Endothelial cell of umbilical vein (primary cell): ENCODE data around the gene PLAAT1. TPM values are rescaled to one million over a fixed set of nuclear protein-coding genes. Genes with fewer than 3 reads are reported as not detected.

ENCODE experiments used
- BruUV-seq: library from RNA; stranded (reverse); fragments of 400-500 nt; replicated peaks from 2 replicates; lab custom pipeline; 2021; lab: Mats Ljungman, UMichigan
- CTCF ChIA-PET: fragments of 300-600, 350-600 bp; sonication (Branson Sonifier 250); formaldehyde crosslinking; loops from one replicate; lab custom pipeline; 2021; ENCODE audit warnings: antibody characterized with exemption, inconsistent platforms; lab: Charles Lee
- POLR2A ChIA-PET: fragments of 300-600, 350-600 bp; sonication (Branson Sonifier 250); formaldehyde crosslinking; loops from one replicate; lab custom pipeline; 2021; ENCODE audit warnings: antibody characterized with exemption, inconsistent platforms; lab: Charles Lee
- DNase-seq: peaks from one replicate; pipeline ENCODE4 v3.0.0-alpha.2; 2011; ENCODE audit warnings: low read depth, low spot score
- FAIRE-seq: peaks from 2 replicates; lab custom pipeline; 2011; peaks lifted over from hg19 to GRCh38; lab: Jason Lieb, UNC
- H2AFZ ChIP-seq: 2 replicates; pipeline ENCODE4 v1.6.0; 2012; ENCODE audit warnings: low read depth, low read length, control low read depth, inconsistent platforms
- H3K27ac ChIP-seq: 2 replicates; pipeline ENCODE4 v1.5.1; 2011; ENCODE audit warnings: low read depth, mild to moderate bottlenecking, control low read depth, low read length, moderate library complexity; ENCODE audit not compliant: insufficient read depth
- H3K27me3 ChIP-seq, 2 experiments: 2 replicates each; pipeline versions ENCODE4 v1.6.0 to v1.6.1; 2011; ENCODE audit warnings: low read length in 2 of 2, mixed read lengths in 1 of 2; ENCODE audit not compliant: control insufficient read depth in 2 of 2, insufficient read depth in 2 of 2
- H3K36me3 ChIP-seq, 2 experiments: 2 replicates in 1 of 2; 3 replicates in 1 of 2; pipeline ENCODE4 v1.5.1; 2011; ENCODE audit warnings: low read length in 2 of 2, mild to moderate bottlenecking in 1 of 2, moderate library complexity in 1 of 2; ENCODE audit not compliant: control insufficient read depth in 2 of 2, insufficient read depth in 2 of 2; ENCODE audit errors: extremely low read depth in 1 of 2
- H3K4me1 ChIP-seq: 3 replicates; pipeline ENCODE4 v1.5.1; 2011; ENCODE audit warnings: mild to moderate bottlenecking, low read length; ENCODE audit not compliant: control insufficient read depth, insufficient read depth; ENCODE audit errors: extremely low read depth
- H3K4me2 ChIP-seq: 2 replicates; pipeline ENCODE4 v1.6.1; 2011; ENCODE audit warnings: low read length, control low read depth, mixed read lengths; ENCODE audit not compliant: insufficient read depth
- H3K4me3 ChIP-seq, 3 experiments: fragments of 200-600 bp in 1 of 3; sonication (generic), shearing (Covaris generic) in 1 of 3; replicated peaks in 1 of 3; 2 replicates each; pipeline ENCODE4 v1.5.1; 2011 to 2016; ENCODE audit warnings: control low read depth in 3 of 3, low read length in 3 of 3, mild to moderate bottlenecking in 2 of 3, inconsistent platforms in 1 of 3, low read depth in 1 of 3, moderate library complexity in 1 of 3; ENCODE audit not compliant: insufficient read depth in 1 of 3
- H3K79me2 ChIP-seq: 2 replicates; pipeline ENCODE4 v1.6.0; 2012; ENCODE audit warnings: low read length, inconsistent platforms; ENCODE audit not compliant: control insufficient read depth, insufficient read depth
- H3K9ac ChIP-seq: replicated peaks from 2 replicates; pipeline ENCODE3; 2011; ENCODE audit warnings: low read length, control low read depth; ENCODE audit not compliant: insufficient read depth; ENCODE audit errors: extremely low read depth
- H3K9me1 ChIP-seq: replicated peaks from 3 replicates; pipeline ENCODE4 v1.6.0; 2011; ENCODE audit warnings: mild to moderate bottlenecking, low read length; ENCODE audit not compliant: control insufficient read depth, insufficient read depth; ENCODE audit errors: extremely low read depth
- H3K9me3 ChIP-seq: replicated peaks from 2 replicates; pipeline ENCODE4 v1.5.1; 2012; ENCODE audit warnings: low read length, inconsistent platforms; ENCODE audit not compliant: control insufficient read depth, insufficient read depth
- H4K20me1 ChIP-seq: replicated peaks from 2 replicates; pipeline ENCODE3; 2011; ENCODE audit warnings: mild to moderate bottlenecking, low read length; ENCODE audit not compliant: control insufficient read depth, insufficient read depth; ENCODE audit errors: extremely low read depth
- CTCF ChIP-seq, 2 donors: IDR thresholded peaks; 1 replicate in 1 of 2; 2 replicates in 1 of 2; pipeline ENCODE4 v1.5.1; 2011; ENCODE audit warnings: low read length in 2 of 2, mild to moderate bottlenecking in 2 of 2, moderate library complexity in 2 of 2, control low read depth in 1 of 2, inconsistent platforms in 1 of 2, low read depth in 1 of 2; ENCODE audit not compliant: insufficient read depth in 1 of 2; ENCODE audit errors: extremely low read depth in 1 of 2
- EZH2 ChIP-seq: IDR thresholded peaks from 2 replicates; pipeline ENCODE4 v1.6.1; 2012; ENCODE audit warnings: borderline replicate concordance, low read depth, mild to moderate bottlenecking, moderate library complexity, low read length, inconsistent platforms; ENCODE audit not compliant: severe bottlenecking
- FOS ChIP-seq: IDR thresholded peaks from 2 replicates; pipeline ENCODE4 v1.6.1; 2011; ENCODE audit warnings: mild to moderate bottlenecking, low read length, moderate library complexity, borderline replicate concordance; ENCODE audit not compliant: insufficient read depth
- GATA2 ChIP-seq: IDR thresholded peaks from 2 replicates; pipeline ENCODE4 v1.7.0; 2011; ENCODE audit warnings: low read depth, mild to moderate bottlenecking, moderate library complexity, mixed read lengths, low read length; ENCODE audit not compliant: insufficient read length, insufficient read depth
- JUN ChIP-seq: IDR thresholded peaks from 2 replicates; pipeline ENCODE4 v1.6.1; 2011; ENCODE audit warnings: borderline replicate concordance, low read depth; ENCODE audit not compliant: insufficient read length, insufficient read depth
- MAX ChIP-seq: IDR thresholded peaks from 2 replicates; pipeline ENCODE4 v1.6.1; 2011; ENCODE audit not compliant: insufficient read depth, insufficient read length
- MYC ChIP-seq: IDR thresholded peaks from one replicate; pipeline ENCODE4 v1.6.1; 2011; ENCODE audit warnings: mild to moderate bottlenecking, low read depth, low read length
- POLR2A ChIP-seq: IDR thresholded peaks from 2 replicates; pipeline ENCODE4 v1.6.1; 2012; ENCODE audit warnings: low read depth, mild to moderate bottlenecking, control low read depth, low read length
- POLR2AphosphoS5 ChIP-seq: IDR thresholded peaks from 2 replicates; pipeline ENCODE4 v1.6.1; 2012; ENCODE audit warnings: low read depth, mild to moderate bottlenecking, control low read depth, low read length, moderate library complexity; ENCODE audit not compliant: insufficient read depth
- dilution Hi-C: fragments of 300-500 bp; cut with MboI; formaldehyde crosslinking; loops from one replicate; pipeline ENCODE4 v1.15.0; 2019; ENCODE audit warnings: low sequenced_read_pairs; ENCODE audit not compliant: extremely low pct_ligation_motif_present
- intact Hi-C: fragments of 100-400 bp; cut with micrococcal nuclease; formaldehyde crosslinking; loops from one replicate; pipeline ENCODE4 v1.10.0; 2022
- polyA plus RNA-seq, 4 experiments: library from polyadenylated mRNA; depleted of rRNA in 3 of 4; stranded (reverse) in 3 of 4; unstranded in 1 of 4; fragments of >200 nt; gene quantifications; 2 replicates each; pipeline versions ENCODE4 v1.2.1 to v1.2.3, GENCODE V29; 2011 to 2012; ENCODE audit warnings: missing spikeins in 1 of 4
- total RNA-seq: library from RNA; stranded (reverse); gene quantifications from 2 replicates; pipeline ENCODE4 v1.2.3, GENCODE V29; 2021

PLAAT1 gene
- total and polyA plus RNA-seq, 2 donors (not counting 3 experiments of a cell fraction or from before 2014, with no cell fraction given): 0.58 to 0.75 TPM

GRCh38 chr3:193248848-193249468 lies 7.9 kb downstream of the PLAAT1 start:
- POLR2A ChIA-PET: no interaction called here
- Histone ChIP-seq H3K9me1 (no peaks in the 10 kb centered on the region), H3K9ac (no peak overlapping the region), H3K4me2 (no peak overlapping the region), H3K4me1 (no peaks in the 10 kb centered on the region), H3K9me3 (peaks cover 1% of the 10 kb centered on the region), H3K27me3 (no peaks in the 10 kb centered on the region), H4K20me1 (no peaks in the 10 kb centered on the region), H3K36me3 (no peaks in the 10 kb centered on the region), H2AFZ (no peak overlapping the region), H3K27ac (no peak overlapping the region), H3K4me3 (no peak overlapping the region), H3K79me2 (no peaks in the 10 kb centered on the region)
- no TSS peak for BruUV-seq
- CTCF ChIA-PET: no interaction called here
- dilution Hi-C loops: no loop called here
- no peak for FAIRE-seq
- no peak for TF ChIP-seq GATA2
- no peak for TF ChIP-seq EZH2
- no peak for TF ChIP-seq MAX
- no peak for TF ChIP-seq FOS
- intact Hi-C loops: no loop called here
- DNase-seq: no peak

DNA sequence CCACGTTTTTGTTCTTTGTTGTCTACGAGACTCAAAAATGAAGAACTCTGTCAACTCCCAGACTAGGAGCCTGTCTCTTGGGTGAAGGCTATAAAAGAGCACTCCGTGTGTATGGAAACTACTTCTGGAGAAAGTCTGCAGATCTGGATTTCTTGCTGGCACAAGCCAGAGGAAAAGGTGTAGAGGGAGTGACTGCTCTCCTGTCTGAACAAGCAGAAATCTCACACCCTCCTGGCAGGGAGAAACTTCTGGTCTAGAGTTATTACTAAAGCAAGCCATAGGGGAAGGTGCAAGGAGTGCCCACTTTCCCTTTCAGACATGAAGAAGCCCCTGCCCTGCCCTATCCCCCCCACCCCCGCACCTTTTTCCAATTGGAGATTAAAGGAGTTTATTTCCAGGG lies 9.5 kb downstream of the PLAAT1 start:
- Histone ChIP-seq H3K4me2 (no peak overlapping the region), H3K36me3 (no peaks in the 10 kb centered on the region), H4K20me1 (no peaks in the 10 kb centered on the region), H3K27me3 (no peaks in the 10 kb centered on the region), H2AFZ (no peak overlapping the region), H3K9ac (no peak overlapping the region), H3K4me3 (no peak overlapping the region), H3K27ac (no peak overlapping the region), H3K9me1 (no peaks in the 10 kb centered on the region), H3K4me1 (no peaks in the 10 kb centered on the region), H3K9me3 (peaks cover 1% of the 10 kb centered on the region), H3K79me2 (no peaks in the 10 kb centered on the region)
- ChIA-PET CTCF (no interaction called here), POLR2A (no interaction called here)
- intact Hi-C loops (no loop called here), dilution Hi-C loops (no loop called here)
- DNase-seq (no peak), FAIRE-seq (no peak)
- no peak for TF ChIP-seq EZH2
- TF ChIP-seq GATA2: no peak
- TF ChIP-seq MYC: no peak
- TF ChIP-seq MAX: no peak
- no peak for TF ChIP-seq POLR2AphosphoS5
- TF ChIP-seq CTCF (IDR thresholded peaks at IDR 0.05; ENCODE audit: extremely low read depth in 1 of 2, insufficient read depth in 1 of 2, low read depth in 1 of 2, low read length in 2 of 2): no peak
- TF ChIP-seq POLR2A: no peak
- no peak for TF ChIP-seq FOS
- no peak for TF ChIP-seq JUN
- no TSS peak for BruUV-seq
